ENCODE results near the gene CLIP4.

The CLIP4 gene

DNA sequence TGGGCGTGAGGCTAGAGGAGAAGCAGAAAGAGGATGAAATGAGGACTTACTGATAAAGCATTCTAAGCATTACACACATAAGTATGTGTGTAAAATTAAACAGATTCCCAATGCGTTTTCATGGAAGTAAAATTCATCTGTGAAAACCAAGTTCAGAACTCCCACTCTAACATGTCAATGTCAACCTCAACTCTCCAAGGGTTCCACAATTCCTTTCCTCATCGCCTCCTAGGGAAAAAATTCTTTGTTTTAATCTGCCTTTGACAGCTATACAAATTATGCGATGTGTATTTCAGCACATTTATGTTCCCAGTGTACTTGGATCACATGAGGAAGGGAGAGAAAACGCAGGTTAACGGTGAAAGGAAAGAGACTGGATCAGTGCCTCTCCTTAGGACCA lies 76.6 kb downstream of the CLIP4 start:
- no peak for DNase-seq (ENCODE audit: low read depth)

DNA sequence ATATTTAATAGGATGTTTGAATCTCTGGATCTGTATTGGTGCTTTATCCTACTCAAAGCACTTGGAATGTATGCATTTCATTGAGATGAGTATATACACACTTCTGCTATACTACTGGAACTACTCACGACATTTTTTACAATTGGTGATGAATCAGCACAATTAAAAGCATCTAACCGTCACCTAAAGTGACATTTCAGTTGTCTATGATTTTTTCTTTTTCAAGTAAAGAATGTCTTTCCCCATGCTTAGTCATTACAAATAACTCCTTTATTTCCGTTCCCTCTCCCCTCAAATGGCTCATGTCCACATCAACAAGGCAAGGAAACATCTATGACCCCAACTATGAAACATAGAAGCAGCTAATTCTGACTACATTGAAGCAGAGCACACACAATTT lies 77.3 kb downstream of the CLIP4 start:
- DNase-seq (ENCODE audit: low read depth), result no peak

DNA sequence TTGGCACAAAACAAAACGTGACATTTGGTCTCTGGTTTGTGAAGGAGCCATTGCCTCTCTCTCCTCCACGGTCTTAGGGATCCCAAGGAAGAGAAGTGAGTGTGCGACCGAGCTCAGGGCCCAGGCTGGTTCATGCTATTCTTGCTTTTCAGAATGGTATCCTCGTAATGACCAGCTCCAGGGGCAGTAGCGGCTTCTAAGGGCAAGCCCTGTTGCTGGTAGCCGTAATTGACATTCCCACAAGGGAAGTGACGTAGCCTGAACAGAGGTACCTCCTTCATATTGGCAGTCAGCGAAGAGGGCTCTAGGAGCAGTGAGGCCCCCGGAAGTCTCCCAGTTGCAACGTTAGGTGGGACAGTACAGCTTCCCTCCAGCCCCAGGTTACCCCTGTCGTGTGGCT lies 77.9 kb downstream of the CLIP4 start:
- DNase-seq (ENCODE audit: low read depth), result no peak

- DNase-seq (ENCODE audit: low read depth), result no peak
These were observed 78.5 kb downstream of the CLIP4 start for GRCh38 chr2:29193681-29194080.

DNA sequence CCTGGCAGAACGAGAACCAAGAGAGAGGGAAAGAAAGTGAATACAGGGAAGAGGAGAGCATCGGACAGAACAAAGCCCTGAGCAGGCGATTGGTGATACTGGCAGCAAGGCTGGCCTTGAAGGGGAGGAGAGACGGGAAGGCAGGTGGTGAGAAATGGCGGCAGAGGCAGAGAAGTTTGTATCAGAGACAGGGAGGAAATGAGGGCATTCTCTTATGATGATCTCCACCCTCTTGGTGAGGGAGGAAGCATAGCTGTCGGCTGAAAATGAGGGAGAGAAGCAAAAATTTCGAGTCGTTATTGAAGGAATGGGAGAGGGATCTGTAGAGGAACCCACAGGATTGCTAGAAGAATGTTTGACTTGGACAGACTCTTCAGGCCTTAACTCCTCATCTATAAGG lies 80.6 kb downstream of the CLIP4 start:
- no peak for DNase-seq (ENCODE audit: low read depth)

DNA sequence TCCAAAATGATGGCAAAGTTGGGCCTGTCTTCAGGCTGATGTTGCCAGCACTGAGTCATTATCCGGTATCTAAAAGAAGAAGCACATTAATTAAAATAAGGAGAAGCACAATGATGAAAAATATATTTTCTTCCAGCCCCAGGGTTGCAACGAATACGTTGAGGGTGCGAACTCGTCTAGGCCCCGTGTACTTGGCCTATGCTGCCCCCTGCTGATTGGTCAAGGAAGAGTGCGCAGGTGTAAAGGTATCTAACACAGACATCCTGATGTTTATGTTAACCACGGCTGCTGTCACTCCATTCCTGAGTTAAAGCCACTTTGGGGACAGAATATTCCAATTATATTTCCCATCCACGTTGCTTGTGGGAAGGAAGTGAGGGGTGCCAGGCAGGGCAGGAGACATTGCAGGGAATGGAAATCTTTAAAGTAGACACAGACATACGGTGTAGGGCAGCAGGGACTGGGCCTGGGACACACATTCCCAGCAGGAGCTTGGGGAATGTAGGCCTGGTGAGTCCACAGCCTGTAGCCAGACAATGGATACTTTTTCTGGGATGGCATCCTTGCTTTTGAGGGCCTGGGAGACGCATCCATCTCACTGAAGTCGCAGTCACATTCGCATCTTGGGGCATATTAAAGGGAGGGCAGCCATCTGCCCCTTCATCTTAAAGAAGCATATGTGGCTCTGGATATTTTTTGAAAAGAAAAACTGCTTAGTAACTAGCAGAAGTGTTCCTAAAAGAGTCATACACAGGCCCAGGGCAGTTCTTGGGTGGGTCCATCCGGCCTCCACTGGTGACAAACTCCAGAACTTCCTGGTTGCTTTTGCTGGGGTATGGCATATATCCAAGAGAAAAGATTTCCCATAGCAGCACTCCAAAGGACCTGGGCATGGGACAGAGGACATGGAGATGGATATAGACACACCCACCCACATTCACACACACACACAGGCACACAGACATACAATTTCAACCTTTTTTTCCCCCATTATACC lies 81.9 kb downstream of the CLIP4 start:
- peak; percentile 47 for DNase-seq (ENCODE audit: low read depth)

DNA sequence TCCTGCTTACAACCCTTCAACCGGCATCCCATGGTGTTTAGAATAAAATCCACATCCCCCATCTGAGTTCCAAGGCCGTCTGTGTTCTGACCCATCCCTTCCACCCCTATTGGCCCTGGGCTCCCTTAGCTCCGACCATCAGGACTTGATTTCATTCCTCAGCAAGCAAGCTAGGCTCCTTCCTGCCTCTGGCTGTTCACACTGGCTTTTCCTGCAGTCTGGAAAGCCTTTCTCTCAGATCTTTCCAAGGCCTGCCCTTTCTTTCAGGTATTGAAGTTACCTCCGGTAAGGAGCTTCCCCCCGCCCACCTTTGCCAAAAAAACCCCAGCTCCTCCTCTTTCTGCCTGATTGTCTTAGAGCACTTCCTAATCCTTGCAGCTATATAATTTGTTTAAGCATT lies 86.8 kb downstream of the CLIP4 start:
- no peak for DNase-seq (ENCODE audit: low read depth)

DNA sequence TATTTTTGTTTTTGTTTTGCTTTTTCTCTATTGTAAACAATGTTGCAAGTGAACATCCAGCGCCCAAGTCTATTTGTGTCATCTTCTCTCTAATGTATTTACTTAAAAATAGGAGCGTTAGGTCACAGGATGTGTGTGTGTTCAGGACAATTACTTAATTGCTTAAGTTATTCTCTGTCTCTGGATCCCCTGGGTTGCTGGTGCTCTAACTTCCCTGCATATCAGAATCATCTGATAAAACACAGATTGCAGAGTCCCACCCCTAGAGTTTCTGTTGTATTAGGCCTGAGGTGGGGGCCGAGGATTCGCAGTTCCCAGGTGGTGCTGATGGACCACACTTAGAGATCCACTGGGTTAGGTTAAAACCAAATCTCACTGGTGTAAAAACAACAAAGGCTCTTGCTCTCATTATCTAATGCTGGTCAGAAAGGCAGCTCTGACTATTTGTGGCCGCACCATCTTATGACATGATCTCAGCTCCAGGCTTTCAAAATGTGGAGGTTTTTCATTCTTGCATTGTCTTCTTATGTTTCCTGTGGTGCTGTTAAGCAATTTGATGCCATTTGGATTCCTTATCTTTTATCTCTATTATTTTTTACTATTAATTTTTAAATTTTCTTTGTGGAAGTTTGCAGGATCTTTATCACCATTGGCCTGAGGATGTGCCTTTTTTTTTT lies 87.7 kb downstream of the CLIP4 start:
- no peak for DNase-seq (ENCODE audit: low read depth)

DNA sequence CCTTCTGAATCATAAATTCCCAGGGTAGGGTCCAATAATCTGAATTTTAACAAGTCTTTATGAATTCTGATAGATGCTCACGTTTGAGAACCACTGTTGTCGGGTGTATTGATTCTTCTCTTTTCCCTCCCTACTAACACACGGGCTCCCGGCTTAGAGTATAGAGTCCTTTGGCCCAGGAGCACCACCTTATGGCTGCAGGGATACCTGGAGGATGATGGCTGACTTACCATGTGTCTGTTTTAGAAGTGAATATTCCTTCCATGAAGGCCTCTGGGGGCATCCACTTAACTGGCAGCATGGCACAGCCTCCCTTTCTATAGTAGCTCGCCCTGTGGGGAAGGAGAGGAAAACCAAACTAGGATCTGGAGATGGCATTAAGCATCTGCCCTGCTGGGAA lies 91.7 kb downstream of the CLIP4 start:
- no peak for DNase-seq (ENCODE audit: low read depth)

DNA sequence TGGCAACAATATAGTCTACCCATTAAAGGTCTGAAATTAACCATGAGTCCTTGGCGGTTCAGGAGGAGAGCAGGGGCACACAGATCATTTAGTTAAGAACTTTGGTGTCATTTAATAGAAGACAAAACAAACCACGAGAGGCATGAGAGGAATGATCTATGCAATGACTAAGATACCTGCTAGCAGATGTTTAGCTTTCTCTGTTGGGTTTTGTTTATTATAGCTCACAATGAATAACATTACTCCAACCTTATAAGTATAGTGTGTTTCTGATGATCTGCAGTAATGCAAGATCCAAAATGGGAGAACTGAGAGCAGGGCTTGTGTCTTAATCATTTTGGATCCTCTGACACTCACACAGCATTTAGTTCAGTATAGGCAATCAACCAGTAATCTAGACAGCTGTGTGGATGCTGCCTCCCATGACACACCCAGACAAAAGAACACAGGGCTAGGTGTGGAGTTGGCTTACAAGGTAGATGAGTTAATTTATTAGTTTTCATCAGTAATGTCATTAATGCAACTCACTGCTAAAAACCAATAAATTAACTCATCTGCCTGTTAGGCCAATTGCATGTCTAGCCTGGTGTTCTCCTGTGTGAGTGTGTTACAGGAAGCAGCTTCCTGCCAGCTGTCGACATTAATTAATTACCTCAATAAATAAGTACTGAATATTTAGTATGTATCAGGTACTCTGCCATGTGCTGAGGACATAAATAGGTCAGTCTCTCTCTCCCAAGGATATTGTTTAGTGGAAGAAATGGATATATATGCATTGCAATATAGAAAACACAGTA lies 92.3 kb downstream of the CLIP4 start:
- DNase-seq (ENCODE audit: low read depth), result no peak

GRCh38 chr2:29209551-29209950 lies 94.3 kb downstream of the CLIP4 start:
- DNase-seq (ENCODE audit: low read depth), result no peak

- no peak for DNase-seq (ENCODE audit: low read depth)
These were observed 96.8 kb downstream of the CLIP4 start for GRCh38 chr2:29212009-29212408.

- DNase-seq (ENCODE audit: low read depth), result no peak
These were observed 98.7 kb downstream of the CLIP4 start for GRCh38 chr2:29213888-29214291.

DNA sequence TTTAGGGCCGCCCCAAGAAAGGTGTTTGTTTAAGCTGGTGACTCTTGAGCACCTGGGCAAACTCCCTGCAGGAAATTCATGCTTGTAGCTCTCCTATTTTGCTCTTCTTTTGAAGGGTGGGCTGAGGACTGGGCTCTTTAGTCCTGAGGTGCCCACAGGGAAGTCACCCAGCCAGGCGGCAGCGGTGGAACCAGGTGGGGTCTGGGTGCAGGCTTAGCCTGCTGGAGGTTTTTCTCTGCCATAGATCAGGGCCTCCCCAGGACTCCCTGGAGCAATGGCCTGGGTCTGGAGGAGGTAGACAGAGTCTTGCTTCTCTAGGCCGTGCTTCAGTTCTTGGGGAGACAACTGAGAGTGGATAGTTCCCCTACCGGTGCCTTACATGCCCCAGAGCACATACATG lies 99.9 kb downstream of the CLIP4 start:
- DNase-seq (ENCODE audit: low read depth), result no peak

DNA sequence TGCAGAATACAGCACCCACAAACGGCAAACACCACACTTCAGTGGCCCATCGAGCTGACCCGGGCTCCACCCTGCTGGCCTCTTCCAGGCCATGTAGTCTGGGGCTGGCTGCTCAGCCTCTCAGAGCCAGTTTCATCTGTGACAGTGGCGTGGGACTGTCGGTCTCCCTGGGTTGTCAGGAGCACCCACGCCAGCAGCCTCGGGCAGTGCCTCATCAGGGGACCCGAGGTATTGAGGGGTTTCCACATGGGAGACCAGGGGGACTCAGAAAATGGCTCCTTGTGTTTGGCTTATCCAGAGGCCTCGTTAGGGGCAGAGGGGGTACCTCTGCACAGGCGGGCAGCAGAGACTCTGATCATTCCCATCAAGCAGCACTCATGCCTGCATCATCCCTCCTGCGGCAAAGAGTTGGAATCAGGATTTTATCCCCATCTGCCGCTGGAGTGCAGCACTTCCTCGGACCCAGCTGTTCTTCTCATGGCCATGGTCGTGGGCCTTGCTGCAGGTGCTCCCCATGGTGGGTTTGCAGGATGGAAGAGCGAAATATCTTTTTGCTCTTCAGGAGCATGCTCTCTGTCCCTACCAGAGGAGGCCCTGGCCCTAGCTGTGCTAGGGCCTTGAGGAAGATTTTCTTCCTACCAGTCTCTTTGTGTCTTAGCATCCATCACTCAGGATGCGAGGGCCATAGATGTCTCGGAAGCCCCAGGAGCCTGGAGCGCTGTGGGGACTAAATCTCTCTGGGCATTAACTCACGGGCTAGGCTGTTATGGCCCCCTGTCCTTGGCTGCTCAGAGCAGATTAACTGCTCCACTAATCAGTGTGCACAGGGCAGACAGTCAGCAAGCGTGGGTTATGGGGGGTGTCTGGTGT lies 100.8 kb downstream of the CLIP4 start:
- no peak for DNase-seq (ENCODE audit: low read depth)

DNA sequence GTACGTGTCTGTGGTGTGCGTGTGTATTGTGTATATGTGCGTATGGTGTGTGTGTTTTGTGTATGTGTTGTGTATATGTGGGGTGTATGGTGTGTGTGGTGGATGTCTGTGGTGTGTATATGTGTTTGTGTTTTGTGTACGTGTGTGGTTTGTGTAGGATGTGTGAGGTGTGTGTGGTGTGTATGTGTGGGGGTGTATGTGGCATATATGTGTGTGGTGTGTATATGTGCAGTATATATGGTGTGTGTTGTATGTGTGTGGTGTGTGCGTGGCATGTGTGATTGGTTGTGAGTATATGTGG lies 101.3 kb downstream of the CLIP4 start:
- DNase-seq (ENCODE audit: low read depth), result no peak

GRCh38 chr2:29218071-29218470 lies 102.9 kb downstream of the CLIP4 start:
- no peak for DNase-seq (ENCODE audit: low read depth)

DNA sequence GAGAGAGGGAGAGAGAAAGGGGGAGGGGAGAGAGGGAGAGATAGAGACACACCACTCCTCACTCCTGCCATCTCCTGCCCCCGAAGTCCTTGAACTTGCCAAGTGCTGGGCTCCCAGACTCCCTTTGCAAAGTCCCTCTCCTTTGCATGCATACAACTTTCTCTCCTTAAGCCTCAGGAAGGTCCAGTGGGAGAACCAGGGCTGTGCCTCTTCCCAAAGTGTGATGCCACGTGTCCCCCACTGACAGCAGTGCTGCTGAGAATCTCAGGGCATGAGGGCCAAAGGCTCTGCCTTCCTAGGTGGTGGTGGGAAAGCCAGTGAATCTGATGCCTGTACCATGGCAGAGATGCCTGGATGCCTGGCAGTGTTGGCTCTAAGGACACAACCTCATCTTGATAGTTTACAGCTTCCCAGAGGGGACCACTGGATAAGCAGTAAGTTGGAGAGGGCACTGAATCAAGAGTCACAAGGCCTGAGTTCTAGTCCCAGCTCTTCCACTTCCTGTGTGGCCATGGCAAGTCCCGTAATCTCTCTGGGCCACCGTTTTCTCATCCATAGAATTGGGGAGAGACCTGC lies 103.4 kb downstream of the CLIP4 start:
- DNase-seq (ENCODE audit: low read depth), result no peak

DNA sequence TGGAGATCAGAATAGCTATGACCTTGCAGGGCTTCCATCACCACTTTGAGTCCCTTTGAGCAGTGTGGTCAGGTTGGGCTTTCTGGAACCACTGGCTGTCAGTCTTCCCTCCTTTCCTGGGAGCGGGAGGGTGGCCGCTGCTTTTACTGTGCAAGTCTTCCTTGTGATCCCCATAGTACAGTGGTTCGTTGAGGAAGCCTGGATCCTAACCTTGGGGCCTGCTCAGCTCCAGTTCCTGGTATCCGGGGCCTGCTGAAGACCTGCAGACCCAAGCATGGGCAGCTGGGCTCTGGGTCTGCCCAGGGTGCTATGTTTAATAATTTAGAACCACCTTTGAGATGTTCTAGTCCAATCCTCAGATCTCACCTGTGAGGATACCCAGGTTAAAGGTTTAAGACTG lies 104.2 kb downstream of the CLIP4 start:
- DNase-seq (ENCODE audit: low read depth), result no peak

DNA sequence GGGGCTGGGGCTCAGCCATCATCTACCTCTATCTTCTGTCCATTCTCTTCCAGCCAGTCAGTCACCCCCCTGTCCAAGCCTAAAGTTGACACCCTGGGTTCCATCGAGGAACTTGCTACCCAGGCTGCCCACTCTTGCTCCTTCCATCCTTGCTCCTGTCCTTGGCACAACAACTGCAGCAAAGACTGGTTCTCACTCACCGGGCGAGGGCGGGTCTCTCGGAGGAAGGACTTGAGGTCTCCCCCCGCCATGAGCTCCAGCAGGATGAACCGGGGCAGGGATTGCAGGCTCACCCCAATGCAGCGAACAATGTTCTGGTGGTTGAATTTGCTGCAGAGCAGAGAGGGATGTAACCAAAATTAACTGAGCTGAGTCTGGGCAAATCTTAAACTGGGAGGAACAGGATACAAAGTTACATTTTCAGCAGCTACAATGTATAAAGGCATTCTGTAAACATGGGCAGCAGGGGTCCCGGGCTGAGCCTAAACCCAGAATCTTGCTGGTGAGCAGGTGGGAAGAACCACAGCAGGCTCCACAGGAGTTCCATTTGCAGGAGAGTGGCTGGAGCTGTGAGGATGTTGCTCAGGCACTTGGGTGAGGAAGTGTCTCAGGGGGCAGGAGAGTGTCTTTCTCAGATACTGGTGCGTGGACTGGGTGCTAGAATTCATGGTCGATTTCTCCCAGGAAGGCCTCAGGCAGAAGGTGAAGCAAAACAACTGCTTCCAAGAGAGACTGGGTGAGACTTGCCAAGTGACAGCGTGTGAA lies 105.5 kb downstream of the CLIP4 start:
- DNase-seq (ENCODE audit: low read depth), result no peak
